NCI-H146 treated with DMSO at 0.1 percent for 48 hours (cell line): Measurements from ENCODE around the gene BPIFA2.
"Not testable (repeated sequence)": the region's sequence is repeated elsewhere in the genome, so short reads cannot be mapped to it uniquely, and the experiment has no call there.

Source experiments
- DNase-seq: peaks from one replicate; lab custom pipeline; 2025; ENCODE audit not compliant: unreplicated experiment; lab: John Stamatoyannopoulos, UW

BPIFA2 gene

DNA sequence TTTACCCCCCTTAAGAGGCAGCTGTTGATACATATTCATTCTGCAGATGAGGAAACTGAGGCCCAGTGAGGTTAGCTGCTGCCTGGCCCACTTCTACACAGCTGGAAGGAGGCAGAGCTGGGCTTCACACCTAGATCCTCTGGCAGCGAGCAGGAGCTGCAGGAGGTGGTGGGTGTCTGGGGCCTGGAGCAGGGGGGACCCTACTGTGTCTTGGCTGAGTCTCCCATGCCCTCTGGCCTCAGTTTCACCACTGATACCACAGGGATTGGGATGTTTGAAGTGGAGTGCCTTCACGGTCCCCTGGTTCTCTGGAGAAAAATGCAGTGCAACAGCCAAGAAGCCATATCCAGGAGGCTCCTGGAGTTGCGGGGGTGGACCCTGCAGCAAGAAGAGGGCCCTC is 8.2 kb upstream of the BPIFA2 start:
- no peak for DNase-seq

GRCh38 chr20:33160681-33161080 is 7.3 kb upstream of the BPIFA2 start:
- no peak for DNase-seq

DNA sequence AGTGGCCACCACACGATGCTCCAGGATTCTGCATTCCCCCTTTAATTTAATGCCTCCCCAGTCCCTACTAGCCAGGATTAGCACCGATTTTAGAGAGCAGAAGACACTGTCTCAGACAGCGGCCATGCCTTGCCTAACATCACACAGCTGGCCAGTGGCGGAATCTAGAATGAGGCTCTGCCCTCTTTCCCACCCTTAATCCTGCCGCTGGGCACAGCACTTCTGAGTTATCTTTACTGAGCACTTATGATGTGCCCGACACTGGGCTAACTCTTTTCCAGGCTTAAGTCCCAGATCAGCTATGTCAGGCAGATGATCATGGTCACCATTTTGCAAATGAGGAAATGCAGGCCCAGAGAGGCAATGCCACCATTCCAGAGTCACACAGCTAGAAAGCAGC is 5.6 kb upstream of the BPIFA2 start:
- DNase-seq: no peak

DNA sequence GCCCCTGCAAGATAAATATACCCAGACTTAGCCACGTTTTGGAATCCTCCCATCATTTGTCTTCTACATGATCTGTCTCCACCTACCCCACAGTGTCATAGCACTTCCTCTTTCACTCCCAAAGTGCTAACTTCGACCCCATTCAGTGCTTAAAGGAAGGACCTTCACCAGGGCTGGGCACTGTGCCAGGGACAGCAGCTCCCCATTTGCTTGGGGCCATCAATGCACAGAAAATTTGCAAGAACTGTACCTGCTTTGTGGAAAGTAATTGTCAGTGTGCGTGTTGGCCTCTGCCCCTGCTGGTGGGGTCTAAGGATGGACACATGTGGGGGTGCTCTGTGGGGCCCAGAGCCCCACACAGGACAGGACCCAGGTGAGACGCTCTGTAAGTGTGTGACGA is 5.2 kb upstream of the BPIFA2 start:
- no peak for DNase-seq

- no peak for DNase-seq
Observed at GRCh38 chr20:33163856-33164762, 3.9 kb upstream of the BPIFA2 start.

- no peak for DNase-seq
Observed at GRCh38 chr20:33164763-33165095, 3.2 kb upstream of the BPIFA2 start.

DNA sequence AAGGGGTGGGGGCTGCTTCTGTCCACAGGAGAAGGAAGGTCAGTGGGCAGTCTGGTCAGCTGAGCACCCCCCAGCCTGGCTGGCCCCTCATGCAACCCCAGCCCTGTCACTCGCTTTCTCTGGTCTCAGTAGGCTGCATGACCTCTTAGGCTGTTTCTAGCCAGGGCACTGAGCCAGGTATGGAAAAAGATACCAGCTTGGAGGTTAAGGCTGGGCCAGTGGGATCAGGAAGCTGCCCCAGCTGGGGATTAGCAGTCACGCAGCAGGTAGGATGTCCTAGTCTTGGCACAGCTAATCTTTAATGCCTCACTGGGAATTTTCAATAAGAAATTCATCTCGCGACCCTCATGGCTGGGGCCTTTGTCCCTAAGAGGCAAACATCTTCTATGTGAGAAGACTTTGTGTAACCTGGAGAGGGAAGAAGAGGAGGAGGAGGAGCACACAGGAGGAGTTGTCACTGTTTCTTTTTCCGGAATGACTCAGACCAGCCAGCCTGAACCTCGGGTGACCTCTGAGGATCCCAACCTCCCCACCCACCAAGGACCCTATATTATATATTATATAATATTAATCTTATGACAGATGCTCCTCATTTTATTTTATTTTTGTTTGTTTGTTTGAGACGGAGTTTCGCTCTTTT is 2.4 kb upstream of the BPIFA2 start:
- DNase-seq: no peak

DNA sequence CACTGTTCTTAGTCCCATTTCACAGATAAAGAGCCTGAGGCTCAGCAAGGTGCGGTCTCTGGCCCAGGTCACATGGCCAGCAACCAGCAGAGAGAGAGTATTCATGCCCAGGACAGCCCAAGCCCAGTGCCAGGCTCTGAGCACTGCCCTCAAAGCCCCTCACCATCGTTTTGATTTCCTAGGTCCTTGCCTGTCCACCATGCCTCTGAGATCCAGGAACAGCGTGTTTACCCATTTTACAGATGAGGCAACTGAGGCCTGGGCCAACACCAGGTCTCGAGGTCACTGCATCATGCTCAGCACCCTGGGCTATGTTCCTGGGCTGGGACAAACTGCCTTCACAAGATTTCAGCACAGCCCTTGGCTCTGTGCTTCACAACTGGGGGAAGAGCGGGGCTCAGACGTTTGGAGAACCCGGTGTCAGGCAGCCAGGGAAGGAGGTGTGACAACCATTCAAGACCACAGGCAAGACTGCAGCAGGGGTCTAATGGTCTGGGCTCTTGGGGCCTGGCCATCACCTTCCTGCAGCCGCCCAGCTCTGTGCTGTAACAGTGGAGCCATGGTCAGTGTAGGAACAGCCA is 1.3 kb upstream of the BPIFA2 start:
- DNase-seq: no peak

DNA sequence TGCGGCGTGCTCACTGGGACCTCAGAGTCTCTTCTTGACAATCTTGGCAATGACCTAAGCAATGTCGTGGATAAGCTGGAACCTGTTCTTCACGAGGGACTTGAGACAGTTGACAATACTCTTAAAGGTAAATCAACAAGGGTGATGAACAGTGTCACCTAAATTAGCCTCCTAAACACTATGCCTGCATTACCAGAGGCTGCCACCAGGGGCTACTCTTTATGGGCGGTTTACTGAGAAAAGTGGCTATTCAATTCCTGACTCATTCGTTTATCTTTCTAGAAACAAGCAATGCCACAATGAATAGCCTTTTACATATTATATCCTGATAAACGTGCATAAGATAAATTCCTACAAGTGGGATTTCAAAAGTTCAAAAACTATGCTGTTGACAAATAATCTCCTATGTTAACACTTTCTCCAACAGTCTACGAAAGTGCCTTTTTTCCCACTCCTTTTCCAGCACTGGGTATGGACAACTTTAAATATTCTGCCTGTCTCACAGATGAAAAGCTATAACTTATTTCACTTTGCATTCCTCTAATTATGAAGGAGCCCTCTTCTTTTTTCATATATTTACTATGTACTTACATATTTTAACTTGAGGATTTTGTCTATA is 1.3 kb downstream of the BPIFA2 start:
- no peak for DNase-seq

DNA sequence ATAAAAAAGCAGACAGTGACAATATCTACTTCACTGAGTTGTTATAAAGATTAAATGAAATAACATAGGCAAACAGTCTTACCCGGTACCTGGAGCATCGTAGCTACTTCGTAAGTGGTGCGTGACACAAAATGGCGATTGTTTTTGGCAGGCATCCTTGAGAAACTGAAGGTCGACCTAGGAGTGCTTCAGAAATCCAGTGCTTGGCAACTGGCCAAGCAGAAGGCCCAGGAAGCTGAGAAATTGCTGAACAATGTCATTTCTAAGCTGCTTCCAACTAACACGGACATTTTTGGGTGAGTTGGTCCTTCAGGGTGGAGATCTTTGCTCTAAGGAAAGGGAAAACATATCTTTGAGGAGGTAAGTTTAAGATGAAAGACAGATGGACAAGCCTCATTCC is 4.8 kb downstream of the BPIFA2 start:
- no peak for DNase-seq

DNA sequence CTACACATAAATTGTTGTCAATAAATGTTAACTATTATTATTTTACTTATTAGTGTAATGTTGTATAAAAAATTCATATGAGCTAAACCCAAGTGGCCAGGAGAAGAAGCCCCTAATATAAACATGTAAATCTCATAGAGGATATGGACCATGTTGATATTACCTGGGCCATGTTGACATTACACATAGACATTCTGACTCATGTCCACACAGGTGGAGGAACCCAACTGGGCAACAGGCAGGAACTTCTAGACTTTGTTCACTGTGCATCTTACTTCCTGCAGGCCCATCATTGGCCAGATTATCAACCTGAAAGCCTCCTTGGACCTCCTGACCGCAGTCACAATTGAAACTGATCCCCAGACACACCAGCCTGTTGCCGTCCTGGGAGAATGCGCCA is 7.2 kb downstream of the BPIFA2 start:
- DNase-seq: no peak

- no peak for DNase-seq
Observed at GRCh38 chr20:33176101-33176500, 8.1 kb downstream of the BPIFA2 start.

DNA sequence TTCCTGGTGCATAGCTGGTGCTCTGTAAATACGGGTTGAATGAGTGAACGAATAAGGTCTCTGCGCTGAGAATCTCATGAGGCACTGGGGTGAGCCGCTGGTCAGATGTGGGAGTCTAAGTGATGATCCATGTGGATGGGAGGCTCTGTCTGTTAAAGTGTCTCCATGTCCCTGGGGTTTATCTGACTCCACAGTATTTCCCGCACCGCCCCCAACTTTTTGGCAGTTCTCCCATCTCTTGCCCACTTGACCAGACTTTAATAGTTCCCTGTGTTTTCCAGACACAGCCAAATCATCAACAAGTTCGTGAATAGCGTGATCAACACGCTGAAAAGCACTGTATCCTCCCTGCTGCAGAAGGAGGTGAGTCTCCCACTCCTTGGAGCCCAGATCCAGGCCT is 9.9 kb downstream of the BPIFA2 start:
- no peak for DNase-seq

DNA sequence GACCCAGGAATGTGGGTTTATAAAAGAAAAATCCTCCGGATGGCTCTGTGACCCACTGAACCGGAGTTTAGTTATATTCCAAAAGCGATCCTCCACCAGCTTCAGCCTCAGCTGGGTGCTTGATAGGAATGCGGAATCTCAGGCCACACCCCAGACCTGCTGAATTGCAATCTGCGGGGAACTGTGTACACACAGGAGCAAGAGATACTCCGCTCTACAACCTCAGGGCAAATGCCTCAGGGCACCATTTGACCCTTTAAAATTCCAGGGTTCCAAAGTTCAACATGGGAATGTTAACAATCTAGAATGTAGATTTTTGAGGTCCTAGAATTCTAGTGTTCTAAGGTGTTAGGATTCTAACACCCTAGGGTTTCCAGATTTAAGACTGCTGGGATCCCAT is 10.8 kb downstream of the BPIFA2 start:
- DNase-seq: no peak

DNA sequence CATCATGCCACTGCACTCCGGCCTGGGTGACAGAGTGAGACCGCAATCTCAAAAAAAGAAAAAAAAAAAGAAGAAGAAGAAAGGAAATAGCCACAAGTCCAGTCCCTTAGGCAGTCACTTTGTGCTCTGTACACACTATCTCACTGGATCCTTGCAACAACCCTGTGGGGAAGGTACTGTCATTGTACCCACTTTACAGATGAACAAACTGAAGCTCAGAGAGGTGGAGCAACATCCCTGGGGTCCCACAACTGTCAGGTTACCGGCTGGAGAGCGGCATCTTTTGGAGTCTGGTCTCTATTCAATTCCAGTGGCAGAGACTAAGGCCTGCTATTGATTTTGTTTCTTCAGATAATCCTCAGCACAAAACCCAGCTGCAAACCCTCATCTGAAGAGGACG is 12.2 kb downstream of the BPIFA2 start:
- DNase-seq: no peak

DNA sequence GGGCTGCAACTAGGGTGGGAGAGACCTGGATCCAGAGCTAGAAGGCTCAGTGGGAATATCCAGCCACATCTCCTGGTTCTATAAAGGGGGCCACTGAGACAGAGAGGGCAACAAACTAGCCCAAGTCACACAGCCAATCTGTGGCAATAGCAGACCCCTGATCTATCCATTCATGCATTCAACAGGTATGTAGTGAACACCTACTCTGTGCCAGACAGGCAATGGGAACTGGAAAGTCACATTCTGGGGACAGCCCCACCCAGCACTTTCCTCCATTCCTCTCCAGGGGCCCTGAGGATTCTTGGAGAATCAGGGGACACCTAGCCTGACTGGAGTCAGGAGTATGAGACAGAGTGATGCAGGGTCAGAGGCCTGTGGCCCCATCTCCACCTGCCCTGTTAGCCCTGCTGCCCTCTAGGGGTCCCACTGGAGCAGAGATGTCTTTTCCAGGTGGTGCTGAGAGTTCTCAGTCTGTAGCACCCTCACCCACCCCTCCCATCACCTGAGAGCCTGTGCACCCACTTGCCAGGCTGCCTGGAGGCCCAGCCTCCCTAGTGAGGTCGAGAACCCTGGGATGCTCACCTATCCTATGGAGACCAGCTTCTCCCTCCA is 13.6 kb downstream of the BPIFA2 start:
- no peak for DNase-seq

GRCh38 chr20:33183312-33183711 is 15.4 kb downstream of the BPIFA2 start:
- DNase-seq: no peak

DNA sequence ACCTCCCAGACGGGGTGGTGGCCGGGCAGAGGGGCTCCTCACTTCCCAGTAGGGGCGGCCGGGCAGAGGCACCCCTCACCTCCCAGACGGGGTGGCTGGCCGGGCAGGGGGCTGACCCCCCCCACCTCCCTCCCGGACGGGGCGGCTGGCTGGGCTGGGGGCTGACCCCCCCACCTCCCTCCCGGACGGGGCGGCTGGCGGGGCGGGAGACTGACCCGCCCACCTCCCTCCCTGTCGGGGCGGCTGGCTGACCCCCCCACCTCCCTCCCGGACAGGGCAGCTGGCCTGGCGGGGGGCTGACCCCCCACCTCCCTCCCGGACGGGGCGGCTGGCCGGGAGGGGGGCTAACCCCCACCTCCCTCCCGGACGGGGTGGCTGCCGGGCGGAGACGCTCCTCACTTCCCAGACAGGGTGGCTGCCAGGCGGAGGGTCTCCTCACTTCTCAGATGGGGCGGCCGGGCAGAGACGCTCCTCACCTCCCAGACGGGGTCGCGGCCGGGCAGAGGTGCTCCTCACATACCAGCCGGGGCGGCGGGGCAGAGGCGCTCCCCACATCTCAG is 17.2 kb downstream of the BPIFA2 start:
- not testable (repeated sequence) for DNase-seq

DNA sequence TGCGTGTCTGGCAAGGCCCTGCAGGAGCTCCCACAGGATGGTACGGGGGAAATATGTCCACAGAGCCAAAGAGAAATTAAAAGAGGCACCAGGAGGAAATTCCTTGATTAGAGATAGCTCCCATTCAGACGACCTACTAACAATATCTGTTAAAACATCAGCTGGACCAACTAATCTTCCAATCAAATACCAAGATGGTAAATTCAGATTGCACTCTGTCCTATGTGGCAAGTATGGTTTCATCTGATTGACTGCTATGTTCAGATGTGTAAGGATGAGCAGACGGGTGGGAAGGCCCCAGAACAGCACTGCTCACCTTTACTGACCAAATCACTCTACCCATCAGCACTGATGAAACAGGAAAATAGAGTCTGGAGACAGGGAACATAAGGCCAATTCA is 19.5 kb downstream of the BPIFA2 start:
- no peak for DNase-seq

GRCh38 chr20:33188421-33188820 is 20.5 kb downstream of the BPIFA2 start:
- no peak for DNase-seq

DNA sequence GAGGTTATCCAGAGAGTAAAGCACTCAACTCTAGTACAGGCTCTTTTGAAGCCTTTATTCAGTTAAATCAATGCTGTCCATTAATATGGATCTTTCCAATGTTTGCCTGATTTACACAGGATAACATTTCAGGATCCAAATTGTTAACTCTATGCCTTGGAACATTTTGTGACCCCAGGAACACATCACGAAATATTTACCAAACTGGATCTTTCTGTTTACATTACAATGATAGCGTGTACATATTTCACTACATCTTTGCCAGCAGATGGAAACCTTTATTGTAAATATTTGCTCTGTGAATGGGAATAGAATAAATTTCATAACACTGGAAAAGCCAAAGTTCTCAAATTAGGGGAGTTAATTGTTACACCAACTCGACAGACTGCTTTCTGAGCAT is 23.5 kb downstream of the BPIFA2 start:
- no peak for DNase-seq
